ENCODE data around the gene PIK3R5.
"Not testable (repeated sequence)": the region's sequence is repeated elsewhere in the genome, so short reads cannot be mapped to it uniquely, and the experiment has no call there.

Gene PIK3R5

GRCh38 chr17:8985054-8985701 lies 19.7 kb upstream of the PIK3R5 start:
- no peak for DNase-seq

GRCh38 chr17:8984225-8984624 lies 18.7 kb upstream of the PIK3R5 start:
- not testable (repeated sequence) for DNase-seq

GRCh38 chr17:8981443-8981842 lies 15.9 kb upstream of the PIK3R5 start:
- DNase-seq, result no peak

- DNase-seq, result no peak
These were observed 14.2 kb upstream of the PIK3R5 start for GRCh38 chr17:8979715-8980114.

- DNase-seq, result no peak
These were observed 11.1 kb upstream of the PIK3R5 start for GRCh38 chr17:8976638-8977037.

- DNase-seq, result no peak
These were observed 9.7 kb upstream of the PIK3R5 start for GRCh38 chr17:8975091-8975725.

- DNase-seq, result peak; percentile 17 to 26
These were observed 4.4 kb upstream of the PIK3R5 start for GRCh38 chr17:8969901-8970300.

- DNase-seq, result no peak
These were observed 3.0 kb upstream of the PIK3R5 start for GRCh38 chr17:8968503-8968902.

- no peak for DNase-seq
These were observed 2.4 kb upstream of the PIK3R5 start for GRCh38 chr17:8967861-8968260.

GRCh38 chr17:8966926-8967325 lies 1.4 kb upstream of the PIK3R5 start:
- DNase-seq, result peak; percentile 73 to 81

GRCh38 chr17:8964801-8965393 lies 610 bp downstream of the PIK3R5 start:
- peak; percentile 6 to 29 for DNase-seq

- no peak for DNase-seq
These were observed 1.8 kb downstream of the PIK3R5 start for GRCh38 chr17:8963647-8964258.

- no peak for DNase-seq
These were observed 2.5 kb downstream of the PIK3R5 start for GRCh38 chr17:8963014-8963413.

GRCh38 chr17:8961829-8962228 lies 3.7 kb downstream of the PIK3R5 start:
- no peak for DNase-seq

- no peak for DNase-seq
These were observed 5.0 kb downstream of the PIK3R5 start for GRCh38 chr17:8960325-8961140.

GRCh38 chr17:8959312-8959918 lies 6.1 kb downstream of the PIK3R5 start:
- no peak for DNase-seq

- DNase-seq, result no peak
These were observed 7.8 kb downstream of the PIK3R5 start for GRCh38 chr17:8957721-8958120.

GRCh38 chr17:8956465-8956902 lies 9.0 kb downstream of the PIK3R5 start:
- DNase-seq, result no peak

- DNase-seq, result peak; percentile 35 to 59
These were observed 10.2 kb downstream of the PIK3R5 start for GRCh38 chr17:8955021-8955959.

GRCh38 chr17:8954339-8954738 lies 11.2 kb downstream of the PIK3R5 start:
- peak; percentile 80 for DNase-seq

GRCh38 chr17:8953156-8953885 lies 12.2 kb downstream of the PIK3R5 start:
- DNase-seq, result no peak
